Astrocyte (in vitro differentiated cells and primary cell): ENCODE results near the gene C17orf67. TPM values are rescaled to one million over a fixed set of nuclear protein-coding genes. Genes with fewer than 3 reads are reported as not detected.

Source experiments
- total RNA-seq: library from RNA; stranded (reverse); gene quantifications from 2 replicates; pipeline ENCODE4 v1.2.1, GENCODE V29; 2021

C17orf67 gene
- total RNA-seq, 1 donor from 2014 or later: 2.8 TPM

Other genes starting within 250 kb of the C17orf67 start
- 19.9 and 23.0 TPM in 2 replicates for gene NOG, start 240.2 kb downstream of the C17orf67 start, total RNA-seq
- gene DGKE, start 231 bp upstream of the C17orf67 start, total RNA-seq: 5.2 and 5.5 TPM in 2 replicates
- 96.3 and 105 TPM in 2 replicates for gene TRIM25, start 80.1 kb upstream of the C17orf67 start, total RNA-seq
- 18.8 and 20.6 TPM in 2 replicates for gene COIL, start 127.1 kb upstream of the C17orf67 start, total RNA-seq
- gene SCPEP1, start 144.2 kb upstream of the C17orf67 start, total RNA-seq: 27.1 and 29.0 TPM in 2 replicates